ENCODE data around the gene S100A7.
"Not testable (repeated sequence)": the region's sequence is repeated elsewhere in the genome, so short reads cannot be mapped to it uniquely, and the experiment has no call there.

Gene S100A7

DNA sequence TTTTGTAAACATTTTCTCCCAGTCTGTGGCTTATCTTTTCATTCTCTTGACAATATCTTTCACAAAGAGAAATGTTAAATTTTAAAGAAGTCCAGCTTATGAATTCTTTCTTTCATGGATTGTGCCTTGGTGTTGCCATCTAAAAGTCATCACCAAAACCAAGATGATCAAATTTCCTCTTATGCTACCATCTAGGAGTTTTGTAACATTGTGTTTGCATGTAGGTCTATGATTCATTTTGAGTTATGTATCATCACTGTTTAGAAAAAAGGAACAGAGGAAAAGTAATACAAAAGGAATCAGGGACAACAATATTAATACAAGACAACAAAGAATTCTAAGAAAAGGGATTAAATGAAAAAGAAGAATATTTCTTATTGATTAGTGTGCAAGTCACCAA, 2.3 kb upstream of the S100A7 start:
- H3K4me3 Mint-ChIP-seq; H3K27me3 Mint-ChIP-seq (ENCODE audit: low read depth); H3K27ac Mint-ChIP-seq; H3K9me3 Mint-ChIP-seq; H3K4me1 Mint-ChIP-seq (ENCODE audit: low read depth); DNase-seq (ENCODE audit: low spot score); H3K36me3 Mint-ChIP-seq (ENCODE audit: low read depth): not testable (repeated sequence)

GRCh38 chr1:153459655-153460054, 796 bp downstream of the S100A7 start:
- H3K36me3 Mint-ChIP-seq (ENCODE audit: low read depth) = no peaks in the 10 kb centered on the region
- H3K27me3 Mint-ChIP-seq (ENCODE audit: low read depth) = peaks cover 5% of the 10 kb centered on the region
- no peaks in the 10 kb centered on the region for H3K9me3 Mint-ChIP-seq
- H3K4me3 Mint-ChIP-seq = no peak overlapping the region
- DNase-seq (ENCODE audit: low spot score) = no peak
- no peaks in the 10 kb centered on the region for H3K4me1 Mint-ChIP-seq (ENCODE audit: low read depth)
- no peak overlapping the region for H3K27ac Mint-ChIP-seq

- DNase-seq (ENCODE audit: low spot score) = no peak
- Mint-ChIP-seq H3K27me3 (ENCODE audit: low read depth) (no peaks in the 10 kb centered on the region), H3K4me1 (ENCODE audit: low read depth) (no peaks in the 10 kb centered on the region), H3K27ac (no peak overlapping the region), H3K4me3 (no peak overlapping the region), H3K9me3 (no peaks in the 10 kb centered on the region), H3K36me3 (ENCODE audit: low read depth) (no peaks in the 10 kb centered on the region)
Measured at GRCh38 chr1:153456396-153456795, 4.1 kb downstream of the S100A7 start.

- H3K4me3 Mint-ChIP-seq; H3K9me3 Mint-ChIP-seq; H3K36me3 Mint-ChIP-seq (ENCODE audit: low read depth); H3K4me1 Mint-ChIP-seq (ENCODE audit: low read depth); H3K27ac Mint-ChIP-seq; H3K27me3 Mint-ChIP-seq (ENCODE audit: low read depth); DNase-seq (ENCODE audit: low spot score): not testable (repeated sequence)
Measured at GRCh38 chr1:153448851-153449250, 11.6 kb downstream of the S100A7 start.

DNA sequence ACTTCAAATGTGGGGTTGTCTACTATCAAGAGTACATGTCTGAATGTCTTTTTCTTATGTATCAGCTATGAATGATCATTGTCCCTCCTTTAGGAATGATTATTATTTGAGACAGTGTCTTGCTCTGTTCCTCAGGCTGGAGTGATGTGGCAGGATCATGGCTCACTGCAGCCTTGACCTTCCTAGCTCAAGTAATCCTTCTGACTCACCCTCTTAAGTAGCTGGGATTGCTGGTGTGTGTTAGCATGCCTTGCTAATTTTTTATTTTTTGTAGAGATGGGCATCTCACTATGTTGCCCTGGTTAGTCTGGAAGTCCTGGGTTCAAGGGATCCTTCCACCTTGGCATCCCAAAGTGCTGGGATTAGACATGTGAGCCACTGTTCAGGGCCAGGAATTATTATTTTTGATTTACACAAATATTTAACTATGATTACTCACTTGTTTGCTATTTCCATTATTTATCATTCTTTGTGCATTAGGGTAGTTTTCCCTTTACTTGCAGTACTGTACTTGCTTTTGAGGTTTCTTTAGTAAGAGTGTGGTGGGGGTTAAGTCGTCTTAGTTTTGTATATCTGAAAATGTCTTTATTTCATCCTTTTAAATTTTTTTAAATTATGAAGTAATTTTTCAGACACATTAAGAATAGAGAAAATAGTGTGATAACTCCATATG, 12.8 kb downstream of the S100A7 start:
- no peak for DNase-seq (ENCODE audit: low spot score)
- no peaks in the 10 kb centered on the region for H3K4me1 Mint-ChIP-seq (ENCODE audit: low read depth)
- H3K27me3 Mint-ChIP-seq (ENCODE audit: low read depth) = peaks cover 4% of the 10 kb centered on the region
- no peak overlapping the region for H3K27ac Mint-ChIP-seq
- no peaks in the 10 kb centered on the region for H3K36me3 Mint-ChIP-seq (ENCODE audit: low read depth)
- no peak overlapping the region for H3K4me3 Mint-ChIP-seq
- H3K9me3 Mint-ChIP-seq = no peaks in the 10 kb centered on the region

- no peak for DNase-seq (ENCODE audit: low spot score)
- no peak overlapping the region for H3K4me3 Mint-ChIP-seq
- H3K4me1 Mint-ChIP-seq (ENCODE audit: low read depth) = no peaks in the 10 kb centered on the region
- H3K9me3 Mint-ChIP-seq = no peaks in the 10 kb centered on the region
- H3K27me3 Mint-ChIP-seq (ENCODE audit: low read depth) = peaks cover 4% of the 10 kb centered on the region
- no peak overlapping the region for H3K27ac Mint-ChIP-seq
- no peaks in the 10 kb centered on the region for H3K36me3 Mint-ChIP-seq (ENCODE audit: low read depth)
Measured at GRCh38 chr1:153444078-153444477, 16.4 kb downstream of the S100A7 start.

- H3K27me3 Mint-ChIP-seq (ENCODE audit: low read depth) = peaks cover 4% of the 10 kb centered on the region
- no peak for DNase-seq (ENCODE audit: low spot score)
- no peak overlapping the region for H3K27ac Mint-ChIP-seq
- no peaks in the 10 kb centered on the region for H3K4me1 Mint-ChIP-seq (ENCODE audit: low read depth)
- H3K4me3 Mint-ChIP-seq = no peak overlapping the region
- H3K9me3 Mint-ChIP-seq = no peaks in the 10 kb centered on the region
- no peaks in the 10 kb centered on the region for H3K36me3 Mint-ChIP-seq (ENCODE audit: low read depth)
Measured at GRCh38 chr1:153443486-153443885, 17.0 kb downstream of the S100A7 start.

- no peaks in the 10 kb centered on the region for H3K27me3 Mint-ChIP-seq (ENCODE audit: low read depth)
- H3K4me3 Mint-ChIP-seq = no peak overlapping the region
- H3K4me1 Mint-ChIP-seq (ENCODE audit: low read depth) = no peaks in the 10 kb centered on the region
- no peak for DNase-seq (ENCODE audit: low spot score)
- no peaks in the 10 kb centered on the region for H3K36me3 Mint-ChIP-seq (ENCODE audit: low read depth)
- no peak overlapping the region for H3K27ac Mint-ChIP-seq
- H3K9me3 Mint-ChIP-seq = no peaks in the 10 kb centered on the region
Measured at GRCh38 chr1:153441238-153441755, 19.2 kb downstream of the S100A7 start.

DNA sequence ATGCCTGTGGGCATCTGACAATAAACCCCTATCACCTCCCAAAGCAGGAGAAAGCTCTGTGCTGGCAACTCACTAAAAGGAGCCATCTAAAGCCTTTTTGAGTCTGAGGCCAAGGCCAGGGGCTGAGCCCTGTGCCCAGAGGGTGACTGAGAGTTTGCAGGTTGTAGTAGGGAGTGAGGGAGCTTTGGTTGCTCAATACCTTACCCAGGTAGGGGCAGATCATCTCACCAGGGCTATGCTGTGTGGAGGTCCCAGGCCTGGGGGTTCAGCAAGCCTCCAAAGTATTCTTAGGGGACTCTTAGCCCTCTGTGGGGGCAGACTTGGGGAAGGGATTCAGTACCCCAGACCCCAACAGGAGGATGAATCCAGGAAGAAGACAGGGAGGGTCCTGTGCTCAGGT, 21.2 kb downstream of the S100A7 start:
- H3K27ac Mint-ChIP-seq = no peak overlapping the region

DNA sequence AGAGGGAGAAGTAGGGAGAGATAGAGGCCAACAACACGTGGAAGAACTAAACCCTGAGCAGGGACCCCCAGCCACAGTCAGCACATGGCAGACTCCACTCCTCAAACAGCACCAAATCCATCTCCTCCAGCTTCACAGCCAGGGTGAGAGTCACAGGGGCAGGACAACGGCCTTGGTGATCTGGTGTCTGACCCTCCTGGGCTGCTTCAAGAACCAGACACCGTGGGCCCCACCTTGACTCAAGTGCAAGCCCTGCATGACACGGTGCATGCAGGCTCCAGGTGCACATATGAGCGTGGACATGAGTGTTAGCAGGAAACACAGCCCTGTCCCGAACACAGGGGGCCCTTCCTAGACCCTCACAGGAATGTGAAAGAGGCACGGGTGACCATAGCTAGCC, 21.9 kb downstream of the S100A7 start:
- H3K9me3 Mint-ChIP-seq = no peaks in the 10 kb centered on the region
- H3K27me3 Mint-ChIP-seq (ENCODE audit: low read depth) = no peaks in the 10 kb centered on the region
- DNase-seq (ENCODE audit: low spot score) = no peak
- no peak overlapping the region for H3K27ac Mint-ChIP-seq
- no peak overlapping the region for H3K4me3 Mint-ChIP-seq
- H3K36me3 Mint-ChIP-seq (ENCODE audit: low read depth) = no peaks in the 10 kb centered on the region
- H3K4me1 Mint-ChIP-seq (ENCODE audit: low read depth) = no peaks in the 10 kb centered on the region

More for the DNA sequence above, 21.2 kb downstream of the S100A7 start:
- no peak for DNase-seq (ENCODE audit: low spot score)
- Mint-ChIP-seq H3K4me3 (no peak overlapping the region), H3K27me3 (ENCODE audit: low read depth) (no peaks in the 10 kb centered on the region), H3K36me3 (ENCODE audit: low read depth) (no peaks in the 10 kb centered on the region), H3K9me3 (no peaks in the 10 kb centered on the region), H3K4me1 (ENCODE audit: low read depth) (no peaks in the 10 kb centered on the region)

DNA sequence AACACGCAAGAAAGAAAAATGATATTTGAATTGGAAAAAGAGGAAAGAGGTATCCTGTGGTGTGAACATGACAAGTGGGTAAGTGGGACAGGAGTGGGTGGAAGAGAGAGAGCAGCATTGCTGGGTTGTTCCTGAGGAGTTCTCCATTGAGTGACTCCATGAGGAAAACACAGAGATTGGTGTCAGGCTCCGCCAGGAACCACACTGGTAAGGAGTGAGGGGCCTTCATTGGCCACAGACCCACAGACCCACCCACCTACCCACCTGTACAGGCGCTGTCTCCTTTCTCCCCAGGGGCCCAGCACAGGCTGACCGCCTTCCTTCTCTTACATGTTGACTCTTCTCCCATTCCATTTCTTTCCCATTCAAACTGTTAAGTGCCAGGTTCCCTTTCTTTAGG, 23.2 kb downstream of the S100A7 start:
- H3K36me3 Mint-ChIP-seq (ENCODE audit: low read depth) = no peaks in the 10 kb centered on the region
- no peak for DNase-seq (ENCODE audit: low spot score)
- H3K4me3 Mint-ChIP-seq = no peak overlapping the region
- no peaks in the 10 kb centered on the region for H3K4me1 Mint-ChIP-seq (ENCODE audit: low read depth)
- no peaks in the 10 kb centered on the region for H3K9me3 Mint-ChIP-seq
- no peak overlapping the region for H3K27ac Mint-ChIP-seq
- no peaks in the 10 kb centered on the region for H3K27me3 Mint-ChIP-seq (ENCODE audit: low read depth)

DNA sequence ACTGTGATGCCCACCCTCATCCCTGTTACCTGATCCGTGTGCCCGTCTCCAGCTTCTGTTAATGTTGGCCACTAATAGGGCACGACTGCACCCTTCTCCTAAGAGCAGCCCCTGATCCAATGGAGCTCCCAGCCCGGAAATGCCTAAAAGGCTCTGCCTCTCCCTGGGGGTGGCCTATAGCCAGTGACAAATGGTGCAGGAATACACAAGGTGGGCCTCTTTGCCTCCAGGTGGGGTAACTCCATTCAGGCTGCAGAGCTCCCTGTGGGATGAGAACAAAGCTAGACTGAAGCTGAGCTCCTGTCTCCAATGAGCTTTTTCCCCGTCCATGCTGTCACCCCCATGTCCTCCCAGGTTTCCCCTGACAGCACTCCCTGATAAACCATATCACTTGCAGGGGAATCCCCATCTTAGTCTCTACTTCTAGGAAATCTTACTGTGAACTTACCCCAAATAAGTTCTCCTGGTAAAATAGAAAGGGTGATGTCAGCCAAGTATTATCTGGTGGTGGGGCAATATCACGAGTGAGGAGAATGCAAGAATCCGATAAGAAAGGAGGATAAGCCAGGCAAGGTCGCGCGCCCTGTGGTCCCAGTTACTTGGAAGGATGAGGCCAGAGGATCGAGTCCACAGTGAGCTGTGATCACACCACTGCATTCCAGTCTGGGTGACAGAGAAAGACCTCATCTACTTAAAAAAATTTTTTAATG, 25.6 kb downstream of the S100A7 start:
- Mint-ChIP-seq H3K27ac (no peak overlapping the region), H3K4me3 (no peak overlapping the region), H3K36me3 (ENCODE audit: low read depth) (no peaks in the 10 kb centered on the region), H3K4me1 (ENCODE audit: low read depth) (no peaks in the 10 kb centered on the region), H3K9me3 (no peaks in the 10 kb centered on the region), H3K27me3 (ENCODE audit: low read depth) (no peaks in the 10 kb centered on the region)
- no peak for DNase-seq (ENCODE audit: low spot score)

DNA sequence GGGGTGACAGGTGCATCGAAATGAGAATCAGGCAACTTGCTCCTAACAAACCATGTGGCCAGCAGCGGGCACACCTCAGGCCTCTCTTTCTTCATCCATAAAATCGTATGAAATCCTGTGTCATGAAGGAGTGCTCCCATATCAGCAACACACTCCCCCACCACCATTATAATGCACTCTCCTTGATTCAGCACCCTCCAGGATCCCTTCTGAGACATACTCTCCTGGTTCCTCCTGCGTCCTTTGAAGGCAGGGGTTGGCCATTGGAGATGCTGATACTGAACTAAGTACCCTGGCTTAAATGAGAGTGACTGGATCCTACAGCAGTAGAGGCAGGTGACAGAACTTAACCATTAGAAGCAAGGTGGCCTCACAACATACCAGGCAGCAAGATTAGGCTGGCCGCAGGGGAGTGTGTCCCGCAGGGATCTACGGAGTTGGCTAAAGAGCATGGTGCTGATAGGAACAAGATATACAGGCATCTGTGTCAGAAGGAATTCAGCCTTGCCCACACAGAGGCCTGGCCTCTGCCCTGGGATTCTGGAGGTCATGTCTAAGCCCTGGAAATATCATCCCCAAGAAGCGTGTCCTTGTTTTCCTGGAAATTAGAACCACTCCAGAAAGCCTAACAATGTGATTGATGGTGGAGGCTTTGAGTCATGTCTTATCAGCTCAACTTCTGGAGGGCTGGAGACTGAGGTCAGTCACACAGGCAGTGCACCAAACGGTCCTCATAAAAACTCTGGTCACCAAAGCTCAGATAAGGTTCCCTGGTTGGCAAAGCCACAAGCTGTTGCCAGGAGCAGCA, 27.4 kb downstream of the S100A7 start:
- H3K36me3 Mint-ChIP-seq (ENCODE audit: low read depth) = no peaks in the 10 kb centered on the region
- no peak for DNase-seq (ENCODE audit: low spot score)
- no peaks in the 10 kb centered on the region for H3K9me3 Mint-ChIP-seq
- no peak overlapping the region for H3K4me3 Mint-ChIP-seq
- H3K27me3 Mint-ChIP-seq (ENCODE audit: low read depth) = no peaks in the 10 kb centered on the region
- H3K27ac Mint-ChIP-seq = no peak overlapping the region
- H3K4me1 Mint-ChIP-seq (ENCODE audit: low read depth) = no peaks in the 10 kb centered on the region

- no peaks in the 10 kb centered on the region for H3K36me3 Mint-ChIP-seq (ENCODE audit: low read depth)
- H3K4me3 Mint-ChIP-seq = no peak overlapping the region
- no peak overlapping the region for H3K27ac Mint-ChIP-seq
- H3K27me3 Mint-ChIP-seq (ENCODE audit: low read depth) = no peaks in the 10 kb centered on the region
- no peak for DNase-seq (ENCODE audit: low spot score)
- H3K9me3 Mint-ChIP-seq = no peaks in the 10 kb centered on the region
- H3K4me1 Mint-ChIP-seq (ENCODE audit: low read depth) = no peaks in the 10 kb centered on the region
Measured at GRCh38 chr1:153431928-153432327, 28.5 kb downstream of the S100A7 start.

Data from T-helper 2 cell treated with Interferon-gamma antibody and Interleukin-4, amounts not matched to agents 5 μg/mL and 100 μg/mL, for 36 hours (primary cell).